HEK293T (cell line): ENCODE measurements around the gene GPBP1.
"Not testable (repeated sequence)": the region's sequence is repeated elsewhere in the genome, so short reads cannot be mapped to it uniquely, and the experiment has no call there.

Experiments used
- CTCF ChIA-PET: fragments of 350-600 bp; formaldehyde crosslinking; extraction: SDS; loops from one replicate; lab custom pipeline; 2021; ENCODE audit warnings: antibody characterized with exemption, inconsistent platforms; lab: Yijun Ruan, JAX
- POLR2A ChIA-PET: fragments of 350-600 bp; formaldehyde crosslinking; extraction: SDS; loops from one replicate; lab custom pipeline; 2020; ENCODE audit warnings: antibody characterized with exemption, inconsistent platforms; lab: Yijun Ruan, JAX
- DNase-seq: peaks from one replicate; pipeline ENCODE4 v3.0.0; 2012; ENCODE audit warnings: mixed read lengths; ENCODE audit errors: extremely low spot score
- ARNT ChIP-seq: fragments of 450-650 bp; IDR thresholded peaks from 2 replicates; pipeline ENCODE4 v1.6.1; 2017; ENCODE audit warnings: mild to moderate bottlenecking
- BHLHE40 ChIP-seq: fragments of 450-650 bp; IDR thresholded peaks from 2 replicates; pipeline ENCODE4 v1.6.1; 2016; ENCODE audit warnings: mild to moderate bottlenecking, moderate library complexity, borderline replicate concordance
- CTBP1 ChIP-seq: fragments of 450-650 bp; IDR thresholded peaks from 2 replicates; pipeline ENCODE4 v1.6.1; 2016; ENCODE audit warnings: borderline replicate concordance
- ELF4 ChIP-seq: fragments of 450-650 bp; IDR thresholded peaks from 2 replicates; pipeline ENCODE4 v1.6.1; 2017; ENCODE audit warnings: antibody characterized with exemption
- FOXA1 ChIP-seq: fragments of 450-650 bp; IDR thresholded peaks from 2 replicates; pipeline ENCODE4 v1.6.1; 2016; ENCODE audit warnings: mild to moderate bottlenecking
- FOXK2 ChIP-seq: fragments of 450-650 bp; IDR thresholded peaks from 2 replicates; pipeline ENCODE4 v1.6.1; 2016; ENCODE audit warnings: mild to moderate bottlenecking
- FOXM1 ChIP-seq: fragments of 450-650 bp; IDR thresholded peaks from 2 replicates; pipeline ENCODE4 v1.6.1; 2017; ENCODE audit warnings: mild to moderate bottlenecking, borderline replicate concordance
- HDGF ChIP-seq: fragments of 450-650 bp; IDR thresholded peaks from 2 replicates; pipeline ENCODE4 v1.6.1; 2017; ENCODE audit warnings: antibody characterized with exemption, borderline replicate concordance
- L3MBTL2 ChIP-seq: fragments of 450-650 bp; conservative IDR thresholded peaks from 2 replicates; pipeline ENCODE4 v1.6.1; 2016; ENCODE audit warnings: mild to moderate bottlenecking
- LEF1 ChIP-seq: fragments of 450-650 bp; IDR thresholded peaks from 2 replicates; pipeline ENCODE4 v1.6.1; 2017; ENCODE audit warnings: mild to moderate bottlenecking, borderline replicate concordance
- NFRKB ChIP-seq: fragments of 450-650 bp; IDR thresholded peaks from 2 replicates; pipeline ENCODE4 v1.6.1; 2016; ENCODE audit warnings: mild to moderate bottlenecking, moderate library complexity
- SP1 ChIP-seq: fragments of 450-650 bp; IDR thresholded peaks from 2 replicates; pipeline ENCODE4 v1.6.1; 2017
- SUZ12 ChIP-seq: fragments of 450-650 bp; IDR thresholded peaks from 2 replicates; pipeline ENCODE4 v1.6.1; 2016; ENCODE audit warnings: mild to moderate bottlenecking
- TARDBP ChIP-seq: fragments of 450-650 bp; IDR thresholded peaks from 2 replicates; pipeline ENCODE4 v1.6.1; 2016
- ZNF384 ChIP-seq: fragments of 450-650 bp; IDR thresholded peaks from 2 replicates; pipeline ENCODE4 v1.6.1; 2016
- TF ChIP-seq, protein P1 (sequence below): fragments of 450-650 bp; IDR thresholded peaks from 2 replicates; pipeline ENCODE4 v1.6.1; 2016

GPBP1 gene

DNA sequence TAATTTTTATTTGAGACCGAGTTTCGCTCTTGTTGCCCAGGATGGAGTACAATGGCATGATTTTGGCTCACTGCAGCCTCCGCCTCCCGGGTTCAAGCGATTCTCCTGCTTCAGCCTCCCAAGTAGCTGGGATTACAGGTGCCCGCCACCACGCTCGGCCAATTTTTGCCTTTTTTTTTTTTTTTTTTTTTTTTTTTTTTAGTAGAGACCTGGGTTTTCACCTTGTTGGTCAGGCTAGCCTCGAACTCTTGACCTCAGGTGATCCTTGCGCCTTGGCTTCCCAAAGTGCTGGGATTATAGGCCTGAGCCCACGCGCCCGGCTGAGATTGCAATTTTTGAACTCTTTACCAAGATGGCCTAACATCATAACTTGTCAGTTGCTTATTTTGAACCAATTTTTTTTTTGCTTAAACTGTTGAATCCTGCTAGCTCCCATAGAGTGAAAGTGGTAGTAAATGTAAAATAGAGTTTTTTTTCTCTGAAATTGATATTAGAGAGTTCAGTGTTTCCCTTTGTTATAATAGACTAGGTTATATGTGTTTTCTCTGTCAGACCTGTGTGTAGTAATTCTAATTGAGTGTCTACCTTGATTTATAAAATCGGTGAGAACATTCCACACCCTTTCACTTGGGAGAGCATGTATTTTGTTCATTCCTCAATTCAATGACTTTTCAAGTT, 3.8 kb downstream of the GPBP1 start:
- TF ChIP-seq SUZ12 (no peak), HDGF (no peak), ZNF384 (peak; percentile 71), SP1 (no peak)
- DNase-seq = no peak
- POLR2A ChIA-PET = interaction anchor here (0.6 kb wide), 1 partner anchor 13 kb away, joined by 3 read pairs; no protein-coding TSS in a partner anchor
- CTCF ChIA-PET = no interaction called here

DNA sequence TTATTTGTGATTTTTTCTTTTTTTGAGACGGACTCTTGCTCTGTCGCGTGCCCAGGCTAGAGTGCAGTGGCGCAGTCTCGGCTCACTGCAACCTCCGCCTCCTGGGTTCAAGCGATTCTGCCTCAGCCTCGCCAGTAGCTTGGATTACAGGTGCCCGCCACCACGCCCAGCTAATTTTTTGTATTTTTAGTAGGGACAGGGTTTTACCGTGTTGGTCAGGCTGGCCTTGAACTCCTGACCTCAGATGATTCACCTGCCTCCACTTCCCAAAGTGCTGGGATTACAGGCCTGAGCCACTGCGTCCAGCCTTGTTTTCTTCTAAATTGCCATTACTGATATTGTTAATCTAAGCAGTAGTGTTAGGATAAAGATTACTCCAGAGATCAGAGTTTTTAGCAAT, 4.4 kb downstream of the GPBP1 start:
- DNase-seq, CTCF ChIA-PET, POLR2A ChIA-PET: not testable (repeated sequence)

DNA sequence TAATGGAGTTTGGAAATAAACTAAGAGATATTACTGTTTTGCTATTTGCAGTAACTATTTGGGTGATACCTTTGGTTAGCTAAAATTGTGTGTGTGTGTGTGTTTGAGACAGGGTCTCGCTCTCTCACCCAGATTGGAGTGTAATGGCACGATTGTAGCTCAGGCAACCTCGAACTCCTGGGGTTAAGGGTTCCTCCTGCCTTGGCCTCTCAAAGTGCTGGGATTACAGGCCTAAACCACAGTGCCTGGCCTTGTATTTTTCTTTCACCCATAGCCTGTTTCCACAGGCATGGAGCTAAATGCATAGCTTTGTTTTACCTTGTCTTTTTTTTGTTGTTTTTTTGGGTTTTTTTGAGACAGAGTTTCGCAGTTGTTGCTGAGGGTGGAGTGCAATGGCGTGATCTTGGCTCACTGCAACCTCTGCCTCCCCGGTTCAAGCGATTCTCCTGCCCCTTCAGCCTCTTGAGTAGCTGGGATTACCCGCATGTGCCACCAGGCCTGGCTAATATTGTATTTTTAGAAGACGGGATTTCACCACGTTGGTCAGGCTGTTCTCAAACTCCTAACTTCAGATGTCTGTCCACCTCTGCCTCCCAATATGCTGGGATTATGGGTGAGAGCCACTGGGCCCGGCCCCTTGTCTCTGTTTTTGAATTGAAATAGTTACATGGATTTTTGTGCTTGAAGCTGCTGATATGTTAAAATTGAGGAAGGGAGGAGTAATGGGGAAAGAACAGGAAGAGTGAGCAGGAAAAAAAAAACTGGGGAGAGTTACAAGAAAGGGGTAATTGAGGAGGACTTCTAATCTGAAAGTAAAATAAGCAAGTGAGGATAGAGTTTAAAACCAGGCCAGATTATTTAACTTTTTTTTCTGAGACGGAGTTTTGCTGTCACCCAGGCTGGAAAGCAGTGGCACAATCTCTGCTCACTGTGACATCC, 5.7 kb downstream of the GPBP1 start:
- ChIA-PET CTCF (no interaction called here), POLR2A (interaction anchor here (1.3 kb wide), 1 partner anchor 270 kb away, joined by 6 read pairs; no protein-coding TSS in a partner anchor)
- no peak for TF ChIP-seq TARDBP
- no peak for TF ChIP-seq ZNF384
- TF ChIP-seq ARNT = no peak
- no peak for TF ChIP-seq LEF1
- no peak for TF ChIP-seq SP1
- TF ChIP-seq BHLHE40 = no peak
- TF ChIP-seq FOXM1 = no peak
- TF ChIP-seq ELF4 = no peak
- no peak for TF ChIP-seq FOXK2
- no peak for TF ChIP-seq FOXA1
- TF ChIP-seq, protein P1, sequence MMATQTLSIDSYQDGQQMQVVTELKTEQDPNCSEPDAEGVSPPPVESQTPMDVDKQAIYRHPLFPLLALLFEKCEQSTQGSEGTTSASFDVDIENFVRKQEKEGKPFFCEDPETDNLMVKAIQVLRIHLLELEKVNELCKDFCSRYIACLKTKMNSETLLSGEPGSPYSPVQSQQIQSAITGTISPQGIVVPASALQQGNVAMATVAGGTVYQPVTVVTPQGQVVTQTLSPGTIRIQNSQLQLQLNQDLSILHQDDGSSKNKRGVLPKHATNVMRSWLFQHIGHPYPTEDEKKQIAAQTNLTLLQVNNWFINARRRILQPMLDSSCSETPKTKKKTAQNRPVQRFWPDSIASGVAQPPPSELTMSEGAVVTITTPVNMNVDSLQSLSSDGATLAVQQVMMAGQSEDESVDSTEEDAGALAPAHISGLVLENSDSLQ = no peak
- no peak for TF ChIP-seq NFRKB
- DNase-seq = no peak

DNA sequence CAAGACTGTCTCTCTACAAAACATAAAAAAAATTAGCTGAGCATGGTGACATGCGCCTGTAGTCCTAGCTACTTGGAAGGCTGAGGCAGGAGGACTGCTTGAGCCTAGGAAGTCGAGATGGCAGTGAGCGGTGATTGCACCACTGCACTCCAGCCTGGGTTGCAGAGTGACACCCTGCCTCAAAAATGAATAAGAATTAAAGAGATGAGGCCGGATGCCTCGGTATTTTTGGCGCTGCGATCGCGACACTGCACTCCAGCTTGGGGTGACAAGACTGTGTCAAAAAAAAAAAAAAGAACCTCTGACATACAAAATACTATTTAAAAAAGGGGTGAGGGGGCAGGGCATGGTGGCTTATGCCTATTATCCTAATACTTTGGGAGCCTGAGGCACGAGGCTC, 7.3 kb downstream of the GPBP1 start:
- ChIA-PET CTCF (no interaction called here), POLR2A (no interaction called here)
- TF ChIP-seq NFRKB = no peak
- TF ChIP-seq FOXM1 = no peak
- TF ChIP-seq LEF1 = no peak
- no peak for TF ChIP-seq L3MBTL2
- no peak for TF ChIP-seq HDGF
- TF ChIP-seq FOXA1 = no peak
- no peak for TF ChIP-seq CTBP1
- no peak for TF ChIP-seq BHLHE40
- TF ChIP-seq SP1 = no peak
- no peak for TF ChIP-seq TARDBP
- no peak for TF ChIP-seq ZNF384
- TF ChIP-seq ELF4 = no peak
- TF ChIP-seq ARNT = no peak
- TF ChIP-seq FOXK2 = no peak
- DNase-seq = no peak

DNA sequence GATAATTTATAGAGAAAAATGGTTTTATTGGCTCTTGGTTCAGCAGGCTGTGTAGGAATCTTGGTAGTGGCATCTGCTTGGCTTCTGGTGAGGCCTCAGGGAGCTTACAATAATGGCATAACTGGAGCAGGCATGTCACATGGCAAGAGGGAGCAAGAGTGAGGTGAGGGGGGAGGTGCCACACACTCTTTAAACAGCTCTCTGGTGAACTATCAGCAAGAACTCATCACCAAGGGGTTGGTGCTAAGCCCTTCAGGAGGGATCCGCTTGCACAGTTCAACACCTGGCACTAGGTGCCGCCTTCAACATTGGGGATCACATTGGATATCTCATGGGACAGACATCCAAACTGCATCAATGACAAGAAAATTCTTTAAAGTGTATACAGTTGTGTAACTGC, 10.5 kb downstream of the GPBP1 start:
- TF ChIP-seq ZNF384 = no peak
- TF ChIP-seq L3MBTL2 = no peak
- no peak for TF ChIP-seq FOXK2
- TF ChIP-seq LEF1 = no peak
- TF ChIP-seq FOXA1 = no peak
- DNase-seq = no peak
- POLR2A ChIA-PET = no interaction called here

DNA sequence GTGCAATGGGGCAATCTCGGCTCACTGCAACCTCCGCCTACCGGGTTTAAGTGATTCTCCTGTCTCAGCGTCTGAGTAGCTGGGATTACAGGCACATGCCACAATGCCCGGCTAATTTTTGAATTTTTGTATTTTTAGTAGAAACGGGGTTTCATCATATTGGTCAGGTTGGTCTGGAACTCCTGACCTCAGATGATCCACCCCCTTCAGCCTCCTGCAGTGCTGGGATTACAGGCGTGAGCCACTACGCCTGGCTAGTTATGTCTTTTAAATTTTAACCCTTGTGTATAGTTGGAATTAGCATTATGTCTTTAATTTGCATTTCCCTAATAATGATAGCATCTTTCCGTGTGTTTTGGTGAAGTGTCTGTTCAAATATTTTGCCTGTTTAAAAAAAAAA, 11.5 kb downstream of the GPBP1 start:
- CTCF ChIA-PET = no interaction called here

More for the DNA sequence above, 10.5 kb downstream of the GPBP1 start:
- CTCF ChIA-PET = interaction anchor here (0.7 to 1.4 kb wide), 2 partner anchors 25 to 51 kb away, joined by 3 to 4 read pairs; no protein-coding TSS in a partner anchor

DNA sequence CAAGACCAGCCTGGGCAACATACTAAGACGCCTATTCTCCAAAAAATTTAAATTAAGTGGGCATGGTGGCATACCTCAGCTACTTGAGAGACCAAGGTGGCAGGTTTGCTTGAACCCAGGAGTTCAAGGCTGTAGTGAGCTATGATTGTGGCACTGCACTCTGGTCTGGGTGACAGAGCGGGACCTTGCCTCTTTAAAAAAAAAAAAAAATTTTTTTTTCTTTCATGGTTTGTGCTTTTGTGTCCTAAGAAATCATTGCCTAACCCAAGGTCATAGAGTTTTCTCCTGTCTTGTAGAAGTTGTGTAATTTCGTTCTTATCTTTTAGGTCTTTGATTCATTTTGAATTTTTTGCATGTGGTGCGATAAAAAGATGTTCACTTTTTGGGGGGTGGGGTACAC, 12.3 kb downstream of the GPBP1 start:
- no peak for TF ChIP-seq FOXM1
- TF ChIP-seq, protein P1 = no peak
- TF ChIP-seq TARDBP = no peak
- no peak for TF ChIP-seq CTBP1
- TF ChIP-seq LEF1 = no peak
- no peak for TF ChIP-seq ELF4
- TF ChIP-seq SUZ12 = no peak
- TF ChIP-seq HDGF = no peak
- POLR2A ChIA-PET = no interaction called here
- CTCF ChIA-PET = no interaction called here
- DNase-seq = no peak

More for the DNA sequence above, 11.5 kb downstream of the GPBP1 start:
- no peak for DNase-seq
- POLR2A ChIA-PET = no interaction called here
- TF ChIP-seq ZNF384 (0 out of 2 replicates have a peak, but pooled peaks have one; percentile 3), BHLHE40 (no peak)

DNA sequence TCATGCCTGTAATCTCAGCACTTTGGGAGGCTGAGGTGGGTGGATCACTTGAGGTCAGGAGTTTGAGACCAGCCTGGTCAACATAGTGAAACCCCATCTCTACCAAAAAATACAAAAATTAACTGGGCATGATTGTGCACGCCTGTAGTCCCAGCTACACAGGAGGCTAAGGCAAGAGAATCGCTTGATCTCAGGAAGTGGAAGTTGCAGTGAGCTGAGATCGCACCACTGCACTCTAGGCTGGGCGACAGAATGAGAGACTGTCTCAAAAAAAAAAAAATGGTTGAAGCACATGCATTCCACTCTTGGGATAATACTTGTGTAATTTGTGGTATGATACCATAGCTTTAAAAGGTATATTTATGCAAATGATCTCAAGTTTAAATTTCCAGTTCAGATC, 14.1 kb downstream of the GPBP1 start:
- CTCF ChIA-PET, DNase-seq: not testable (repeated sequence)
- POLR2A ChIA-PET = interaction anchor here (0.8 kb wide), 1 partner anchor 15 kb away, joined by 3 read pairs; no protein-coding TSS in a partner anchor
